ENCODE results near the gene RPIA.

- TF ChIP-seq, protein P1, sequence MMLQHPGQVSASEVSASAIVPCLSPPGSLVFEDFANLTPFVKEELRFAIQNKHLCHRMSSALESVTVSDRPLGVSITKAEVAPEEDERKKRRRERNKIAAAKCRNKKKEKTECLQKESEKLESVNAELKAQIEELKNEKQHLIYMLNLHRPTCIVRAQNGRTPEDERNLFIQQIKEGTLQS (CRISPR knock-in tag; IDR thresholded peaks at IDR 0.05): no peak
- no peak for TF ChIP-seq IKZF4 (CRISPR knock-in tag; IDR thresholded peaks at IDR 0.05; ENCODE audit: borderline replicate concordance, low read depth, not compliant biosample characterization)
- no peak for TF ChIP-seq RELA (CRISPR knock-in tag; IDR thresholded peaks at IDR 0.05)
- TF ChIP-seq MYC (CRISPR knock-in tag; IDR thresholded peaks at IDR 0.05; ENCODE audit: borderline replicate concordance): no peak
- TF ChIP-seq ZBTB8A (CRISPR knock-in tag; IDR thresholded peaks at IDR 0.05; ENCODE audit: borderline replicate concordance, low read depth): no peak
- TF ChIP-seq ZSCAN29 (CRISPR knock-in tag; conservative IDR thresholded peaks at IDR 0.05): no peak
- no peak for TF ChIP-seq TCF7 (IDR thresholded peaks at IDR 0.05; ENCODE audit: low read depth)
- TF ChIP-seq, protein P2, sequence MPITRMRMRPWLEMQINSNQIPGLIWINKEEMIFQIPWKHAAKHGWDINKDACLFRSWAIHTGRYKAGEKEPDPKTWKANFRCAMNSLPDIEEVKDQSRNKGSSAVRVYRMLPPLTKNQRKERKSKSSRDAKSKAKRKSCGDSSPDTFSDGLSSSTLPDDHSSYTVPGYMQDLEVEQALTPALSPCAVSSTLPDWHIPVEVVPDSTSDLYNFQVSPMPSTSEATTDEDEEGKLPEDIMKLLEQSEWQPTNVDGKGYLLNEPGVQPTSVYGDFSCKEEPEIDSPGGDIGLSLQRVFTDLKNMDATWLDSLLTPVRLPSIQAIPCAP (CRISPR knock-in tag; IDR thresholded peaks at IDR 0.05; ENCODE audit: low read depth): no peak
- no peak for TF ChIP-seq CTCF (CRISPR knock-in tag; IDR thresholded peaks at IDR 0.05)
- no peak for TF ChIP-seq ZNF772 (CRISPR knock-in tag; IDR thresholded peaks at IDR 0.05)
These were observed 78.5 kb downstream of the RPIA start for GRCh38 chr2:88770016-88770415.

Measured in HepG2 (cell line).